ENCODE data around the gene FNDC5.

Gene FNDC5

DNA sequence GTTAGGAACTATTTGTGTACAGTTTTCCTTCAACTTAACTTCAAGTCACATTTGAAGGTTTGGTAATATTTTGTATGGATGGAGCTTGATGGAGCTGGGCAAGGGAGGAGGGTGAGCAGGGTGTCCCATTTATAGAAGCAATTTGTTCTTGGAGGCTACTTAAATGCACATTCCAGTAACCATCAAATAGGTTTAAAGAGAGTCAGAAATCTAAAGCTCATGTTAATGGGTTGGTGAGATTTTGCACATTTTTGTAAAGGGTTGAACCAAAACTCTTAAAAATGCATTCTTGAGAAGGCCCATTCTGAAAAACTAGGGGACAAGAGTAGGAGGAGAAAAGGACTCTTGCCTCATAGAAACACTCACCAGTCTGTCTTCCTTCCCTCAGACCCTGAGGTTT is 10.1 kb downstream of the FNDC5 start:
- Histone ChIP-seq H3K36me3 (ENCODE audit: insufficient read depth, low read length) (peaks cover 83% of the 10 kb centered on the region), H3K9me3 (ENCODE audit: insufficient read depth, low read length, severe bottlenecking) (no peaks in the 10 kb centered on the region), H3K79me2 (ENCODE audit: insufficient read depth, low read length) (no peaks in the 10 kb centered on the region), H3K4me2 (ENCODE audit: insufficient read depth, low read length) (no peak overlapping the region), H3K9ac (ENCODE audit: low read depth, low read length) (no peak overlapping the region), H3K27ac (ENCODE audit: low read length) (no peak overlapping the region), H3K4me1 (ENCODE audit: insufficient read depth, low read length) (no peaks in the 10 kb centered on the region), H3K4me3 (ENCODE audit: low read depth in 1 of 2, low read length in 2 of 2) (no peak overlapping the region), H2AFZ (ENCODE audit: low read depth, low read length) (no peak overlapping the region), H3K27me3 (ENCODE audit: insufficient read depth, low read length, poor library complexity) (no peaks in the 10 kb centered on the region), H4K20me1 (ENCODE audit: insufficient read depth, low read length) (peaks cover 4% of the 10 kb centered on the region)
- DNase-seq, result no peak
- no peak for ATAC-seq (ENCODE audit: insufficient read depth, low read depth)
- TF ChIP-seq CTCF (IDR thresholded peaks at IDR 0.05; ENCODE audit: borderline replicate concordance, extremely low read depth, low read length, poor library complexity, severe bottlenecking) (no peak), EZH2 (IDR thresholded peaks at IDR 0.05; ENCODE audit: borderline replicate concordance, low read depth, low read length, severe bottlenecking) (no peak)

- Histone ChIP-seq H3K27ac (ENCODE audit: low read length) (no peak overlapping the region), H3K9ac (ENCODE audit: low read depth, low read length) (no peak overlapping the region), H3K27me3 (ENCODE audit: insufficient read depth, low read length, poor library complexity) (no peaks in the 10 kb centered on the region), H4K20me1 (ENCODE audit: insufficient read depth, low read length) (peaks cover 4% of the 10 kb centered on the region), H2AFZ (ENCODE audit: low read depth, low read length) (no peak overlapping the region), H3K36me3 (ENCODE audit: insufficient read depth, low read length) (peaks cover 88% of the 10 kb centered on the region), H3K4me3 (ENCODE audit: low read depth in 1 of 2, low read length in 2 of 2) (no peak overlapping the region), H3K79me2 (ENCODE audit: insufficient read depth, low read length) (no peaks in the 10 kb centered on the region), H3K4me2 (ENCODE audit: insufficient read depth, low read length) (no peak overlapping the region), H3K9me3 (ENCODE audit: insufficient read depth, low read length, severe bottlenecking) (no peaks in the 10 kb centered on the region), H3K4me1 (ENCODE audit: insufficient read depth, low read length) (no peaks in the 10 kb centered on the region)
- DNase-seq, result no peak
- ATAC-seq (ENCODE audit: insufficient read depth, low read depth), result no peak
- TF ChIP-seq EZH2 (IDR thresholded peaks at IDR 0.05; ENCODE audit: borderline replicate concordance, low read depth, low read length, severe bottlenecking), result no peak
- TF ChIP-seq CTCF (IDR thresholded peaks at IDR 0.05; ENCODE audit: borderline replicate concordance, extremely low read depth, low read length, poor library complexity, severe bottlenecking), result no peak
Observed at GRCh38 chr1:32859915-32860314, 10.8 kb downstream of the FNDC5 start.

DNA sequence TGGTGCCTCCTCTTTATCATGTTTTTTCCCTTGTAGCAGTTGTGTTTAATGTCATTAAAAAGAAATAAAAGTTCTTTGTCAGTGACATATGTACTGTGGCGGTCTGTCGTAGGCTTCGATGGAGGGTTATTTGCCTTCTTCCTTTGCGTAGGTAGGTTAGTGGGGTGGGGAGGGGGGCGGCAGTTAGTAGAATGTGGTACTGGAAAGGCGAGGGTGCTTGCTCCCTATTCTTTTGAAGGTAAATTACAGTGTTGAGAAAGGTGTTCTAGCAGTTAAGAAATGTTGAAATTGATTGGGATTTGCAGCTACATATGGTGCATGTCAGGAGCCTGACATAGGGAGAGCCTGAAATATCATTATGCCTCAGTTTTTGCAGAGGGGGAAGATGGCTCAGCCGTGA is 11.9 kb downstream of the FNDC5 start:
- no peak overlapping the region for H3K27ac ChIP-seq (ENCODE audit: low read length)
- no peak for TF ChIP-seq EZH2 (IDR thresholded peaks at IDR 0.05; ENCODE audit: borderline replicate concordance, low read depth, low read length, severe bottlenecking)
- no peak overlapping the region for H3K4me2 ChIP-seq (ENCODE audit: insufficient read depth, low read length)
- H2AFZ ChIP-seq (ENCODE audit: low read depth, low read length), result no peak overlapping the region
- peaks cover 4% of the 10 kb centered on the region for H4K20me1 ChIP-seq (ENCODE audit: insufficient read depth, low read length)
- no peaks in the 10 kb centered on the region for H3K27me3 ChIP-seq (ENCODE audit: insufficient read depth, low read length, poor library complexity)
- no peak overlapping the region for H3K9ac ChIP-seq (ENCODE audit: low read depth, low read length)
- no peaks in the 10 kb centered on the region for H3K9me3 ChIP-seq (ENCODE audit: insufficient read depth, low read length, severe bottlenecking)
- ATAC-seq (ENCODE audit: insufficient read depth, low read depth), result no peak
- H3K4me3 ChIP-seq (ENCODE audit: low read depth in 1 of 2, low read length in 2 of 2), result no peak overlapping the region
- no peaks in the 10 kb centered on the region for H3K79me2 ChIP-seq (ENCODE audit: insufficient read depth, low read length)
- no peak for DNase-seq
- H3K4me1 ChIP-seq (ENCODE audit: insufficient read depth, low read length), result no peaks in the 10 kb centered on the region
- H3K36me3 ChIP-seq (ENCODE audit: insufficient read depth, low read length), result peaks cover 88% of the 10 kb centered on the region

GRCh38 chr1:32858136-32858535 is 12.6 kb downstream of the FNDC5 start:
- TF ChIP-seq CTCF (IDR thresholded peaks at IDR 0.05; ENCODE audit: borderline replicate concordance, extremely low read depth, low read length, poor library complexity, severe bottlenecking), result no peak
- no peak for TF ChIP-seq EZH2 (IDR thresholded peaks at IDR 0.05; ENCODE audit: borderline replicate concordance, low read depth, low read length, severe bottlenecking)
- Histone ChIP-seq H3K9ac (ENCODE audit: low read depth, low read length) (no peak overlapping the region), H4K20me1 (ENCODE audit: insufficient read depth, low read length) (peaks cover 4% of the 10 kb centered on the region), H3K4me2 (ENCODE audit: insufficient read depth, low read length) (no peak overlapping the region), H3K4me3 (ENCODE audit: low read depth in 1 of 2, low read length in 2 of 2) (no peak overlapping the region), H3K79me2 (ENCODE audit: insufficient read depth, low read length) (no peaks in the 10 kb centered on the region), H3K27ac (ENCODE audit: low read length) (no peak overlapping the region), H3K36me3 (ENCODE audit: insufficient read depth, low read length) (peaks cover 90% of the 10 kb centered on the region), H3K27me3 (ENCODE audit: insufficient read depth, low read length, poor library complexity) (no peaks in the 10 kb centered on the region), H2AFZ (ENCODE audit: low read depth, low read length) (no peak overlapping the region), H3K9me3 (ENCODE audit: insufficient read depth, low read length, severe bottlenecking) (no peaks in the 10 kb centered on the region), H3K4me1 (ENCODE audit: insufficient read depth, low read length) (no peaks in the 10 kb centered on the region)
- ATAC-seq (ENCODE audit: insufficient read depth, low read depth) (no peak), DNase-seq (no peak)

Data from DND-41 (cell line).